Skeletal muscle satellite cell (primary cell): ENCODE data around the gene PTPN14. TPM values are rescaled to one million over a fixed set of nuclear protein-coding genes. Genes with fewer than 3 reads are reported as not detected.
"Not testable (repeated sequence)": the region's sequence is repeated elsewhere in the genome, so short reads cannot be mapped to it uniquely, and the experiment has no call there.

ENCODE experiments used
- H3K27me3 ChIP-seq: 2 replicates; pipeline ENCODE4 v1.7.0; 2013; ENCODE audit warnings: low read length; ENCODE audit not compliant: control insufficient read depth, insufficient read depth
- H3K36me3 ChIP-seq: 2 replicates; pipeline ENCODE4 v1.7.0; 2013; ENCODE audit warnings: mild to moderate bottlenecking, control low read depth, low read length; ENCODE audit not compliant: insufficient read depth
- H3K4me1 ChIP-seq: 2 replicates; pipeline ENCODE4 v1.7.0; 2013; ENCODE audit warnings: low read length; ENCODE audit not compliant: control insufficient read depth, insufficient read depth
- H3K4me2 ChIP-seq: 2 replicates; pipeline ENCODE4 v1.7.0; 2013; ENCODE audit warnings: mild to moderate bottlenecking, low read length
- H3K4me3 ChIP-seq: 2 replicates; pipeline ENCODE4 v1.7.0; 2013; ENCODE audit warnings: low read length
- H3K9ac ChIP-seq: 2 replicates; pipeline ENCODE4 v1.7.0; 2013; ENCODE audit warnings: mild to moderate bottlenecking, low read depth, low read length, moderate library complexity
- H3K9me3 ChIP-seq: replicated peaks from 2 replicates; pipeline ENCODE4 v1.7.0; 2013; ENCODE audit warnings: mild to moderate bottlenecking, control low read depth, low read length
- total RNA-seq: library from RNA; depleted of rRNA; stranded (reverse); fragments of >200 nt; gene quantifications from 2 replicates; pipeline ENCODE4 v1.2.3, GENCODE V29; 2012; rRNA removed

The PTPN14 gene
- 45.9 and 50.2 TPM in 2 replicates for total RNA-seq

DNA sequence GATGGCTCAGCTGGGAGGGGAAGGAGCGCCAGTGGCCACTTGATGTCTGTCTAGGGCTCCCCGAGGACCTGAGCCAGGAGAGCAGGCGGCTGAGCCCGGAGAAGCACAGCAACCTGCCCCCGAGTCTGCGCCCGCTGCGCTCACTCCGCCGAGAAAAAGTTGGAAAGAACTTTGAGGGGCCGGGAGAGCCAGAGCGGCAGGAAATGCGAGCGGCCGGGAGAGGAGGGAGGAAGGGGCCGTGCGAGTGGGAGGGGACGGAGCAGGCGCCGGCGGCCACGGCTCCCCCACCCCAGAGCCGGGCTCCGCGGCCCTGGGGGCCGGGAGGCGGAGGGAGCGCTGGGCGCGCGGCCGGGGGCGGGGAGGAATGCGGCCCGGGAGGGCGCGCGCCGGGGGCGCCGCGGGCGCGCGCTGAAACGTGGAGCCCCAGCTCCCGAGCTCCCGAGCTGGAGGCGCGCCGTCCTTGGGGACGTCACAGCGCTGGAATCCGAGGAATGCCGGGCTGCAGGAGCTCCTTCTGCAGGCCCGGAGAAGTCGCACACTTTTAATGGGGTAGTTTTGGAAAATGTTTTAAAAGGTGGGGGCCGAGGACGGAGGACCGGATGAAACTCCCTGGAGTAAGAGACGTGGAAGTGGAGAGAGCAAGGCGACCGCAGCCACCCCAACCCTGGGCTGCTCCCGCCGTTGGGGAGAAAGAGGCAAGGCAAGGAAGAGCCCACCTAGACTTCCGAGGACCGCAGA is at the start of gene PTPN14:
PTPN14 (minus strand) TSS at position 167 of the 738 bp plus-strand sequence. CDS start 86,799 bp downstream, outside the sequence.
- Histone ChIP-seq H3K4me2 (peak within 1 kb of the TSS; percentile 94), H3K27me3 (no peaks in the 10 kb centered on the region), H3K4me3 (peak within 1 kb of the TSS; percentile 97), H3K9ac (peak within 1 kb of the TSS; percentile 94), H3K9me3 (no peaks in the 10 kb centered on the region), H3K36me3 (no peaks in the 10 kb centered on the region), H3K4me1 (peaks cover 39% of the 10 kb centered on the region)

DNA sequence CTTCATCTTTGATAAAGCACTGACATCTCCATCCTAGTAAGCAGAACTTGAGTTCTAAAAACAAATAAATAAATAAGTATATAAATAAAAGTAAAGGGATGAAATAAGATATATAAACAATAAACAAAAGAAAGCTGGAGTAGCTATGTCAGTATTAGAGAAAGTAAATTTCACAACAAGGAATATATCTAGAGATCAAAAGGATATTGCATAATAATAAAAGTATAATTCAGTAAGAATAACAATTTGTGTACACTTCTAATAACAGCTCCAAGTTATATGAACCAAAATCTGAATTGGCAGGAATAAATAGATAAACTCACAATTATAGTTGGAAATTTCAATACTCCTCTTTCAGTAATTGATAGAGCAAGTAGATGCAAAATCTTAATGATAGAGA is 41.8 kb upstream of the PTPN14 start:
- Histone ChIP-seq H3K4me2 (no peak overlapping the region), H3K9me3 (no peaks in the 10 kb centered on the region), H3K36me3 (no peaks in the 10 kb centered on the region), H3K9ac (no peak overlapping the region), H3K4me3 (no peak overlapping the region), H3K27me3 (no peaks in the 10 kb centered on the region), H3K4me1 (no peaks in the 10 kb centered on the region)

DNA sequence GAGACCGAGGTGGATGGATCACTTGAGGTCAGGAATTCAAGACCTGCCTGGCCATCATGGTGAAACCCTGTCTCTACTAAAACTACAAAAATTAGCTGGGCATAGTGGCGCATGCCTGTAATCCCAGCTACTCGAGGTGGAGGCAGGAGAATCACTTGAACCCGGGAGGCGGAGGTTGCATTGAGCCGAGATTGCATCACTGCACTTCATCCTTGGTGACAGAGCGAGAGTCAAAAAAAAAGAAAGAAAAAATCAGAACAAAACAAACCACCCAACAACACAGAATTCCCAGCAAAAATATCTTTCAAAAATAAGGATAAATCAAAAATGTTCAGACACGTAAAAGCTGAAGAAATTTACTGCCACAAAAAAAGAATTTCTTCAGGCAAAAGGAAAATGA is 40.5 kb upstream of the PTPN14 start:
- H3K4me1 ChIP-seq, H3K27me3 ChIP-seq, H3K4me2 ChIP-seq, H3K4me3 ChIP-seq, H3K9me3 ChIP-seq, H3K9ac ChIP-seq, H3K36me3 ChIP-seq: not testable (repeated sequence)

DNA sequence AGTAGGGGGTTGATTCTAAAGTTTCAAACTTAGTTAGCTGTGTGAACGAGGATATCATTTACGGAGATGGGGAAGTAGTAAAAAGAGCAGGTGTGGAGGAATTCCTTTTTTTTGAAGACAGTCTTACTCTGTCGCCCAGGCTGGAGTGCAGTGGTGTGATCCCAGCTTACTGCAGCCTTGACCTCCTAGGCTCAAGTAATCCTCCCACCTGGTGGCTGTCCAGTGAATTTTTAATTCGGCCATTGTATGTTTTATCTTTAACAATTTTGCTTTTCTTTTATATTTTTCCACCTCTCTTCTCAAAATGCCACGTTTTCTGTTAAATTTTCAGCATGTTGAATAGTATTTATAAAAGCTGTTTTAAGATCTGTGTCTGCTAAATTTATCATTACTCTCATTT is 39.3 kb upstream of the PTPN14 start:
- H3K4me1 ChIP-seq, result no peaks in the 10 kb centered on the region
- H3K4me3 ChIP-seq, result no peak overlapping the region
- no peak overlapping the region for H3K4me2 ChIP-seq

DNA sequence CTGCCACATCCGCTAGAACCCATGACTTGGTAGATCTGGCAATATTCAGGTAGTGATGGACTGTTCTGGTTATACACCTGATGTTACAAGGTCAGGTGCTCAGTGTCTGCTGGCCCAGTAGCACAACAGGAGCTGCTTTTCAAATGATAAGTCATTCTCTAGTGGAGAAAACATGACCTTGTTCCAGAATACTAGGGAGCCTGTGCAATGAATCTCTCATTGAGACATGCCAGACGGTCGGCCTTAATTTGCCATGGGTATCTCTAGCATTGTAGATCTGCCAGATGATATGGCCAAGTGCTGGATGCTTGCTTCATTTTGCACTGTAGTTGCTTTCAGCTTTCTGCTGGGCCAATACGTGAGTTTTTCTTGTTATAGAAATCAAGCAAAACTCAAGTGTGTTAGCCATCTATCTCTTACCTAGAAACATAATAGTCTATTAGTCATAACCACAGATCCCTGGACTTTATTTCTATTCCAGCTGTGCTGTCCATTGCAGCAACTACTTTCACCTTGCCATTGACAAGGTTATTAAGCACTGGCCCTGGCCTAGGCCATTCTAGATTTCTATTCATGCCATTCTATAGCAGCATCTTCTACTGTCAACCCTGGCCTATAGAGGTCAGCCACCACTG is 37.7 kb upstream of the PTPN14 start:
- H3K27me3 ChIP-seq, result no peaks in the 10 kb centered on the region
- no peak overlapping the region for H3K4me2 ChIP-seq
- no peaks in the 10 kb centered on the region for H3K36me3 ChIP-seq
- no peaks in the 10 kb centered on the region for H3K9me3 ChIP-seq
- H3K9ac ChIP-seq, result no peak overlapping the region
- H3K4me3 ChIP-seq, result no peak overlapping the region
- H3K4me1 ChIP-seq, result peaks cover 10% of the 10 kb centered on the region

More for the DNA sequence above, 39.3 kb upstream of the PTPN14 start:
- Histone ChIP-seq H3K36me3 (no peaks in the 10 kb centered on the region), H3K27me3 (no peaks in the 10 kb centered on the region), H3K9ac (no peak overlapping the region), H3K9me3 (no peaks in the 10 kb centered on the region)

- Histone ChIP-seq H3K4me1 (peaks cover 29% of the 10 kb centered on the region), H3K36me3 (no peaks in the 10 kb centered on the region), H3K4me3 (no peak overlapping the region), H3K4me2 (no peak overlapping the region), H3K27me3 (no peaks in the 10 kb centered on the region), H3K9ac (no peak overlapping the region), H3K9me3 (no peaks in the 10 kb centered on the region)
Measured at GRCh38 chr1:214587165-214587564, 35.8 kb upstream of the PTPN14 start.

- Histone ChIP-seq H3K9me3 (no peaks in the 10 kb centered on the region), H3K36me3 (no peaks in the 10 kb centered on the region), H3K27me3 (no peaks in the 10 kb centered on the region), H3K4me3 (no peak overlapping the region), H3K9ac (no peak overlapping the region), H3K4me1 (peaks cover 34% of the 10 kb centered on the region), H3K4me2 (no peak overlapping the region)
Measured at GRCh38 chr1:214586621-214587020, 35.2 kb upstream of the PTPN14 start.

GRCh38 chr1:214584805-214585766 is 33.7 kb upstream of the PTPN14 start:
- Histone ChIP-seq H3K9ac (peak overlapping the region; percentile 30), H3K4me1 (peaks cover 46% of the 10 kb centered on the region), H3K4me3 (no peak overlapping the region)

GRCh38 chr1:214583824-214584554 is 32.6 kb upstream of the PTPN14 start:
- Histone ChIP-seq H3K4me3 (no peak overlapping the region), H3K4me1 (peaks cover 46% of the 10 kb centered on the region), H3K9me3 (no peaks in the 10 kb centered on the region), H3K36me3 (no peaks in the 10 kb centered on the region), H3K4me2 (peak overlapping the region; percentile 17), H3K27me3 (no peaks in the 10 kb centered on the region), H3K9ac (peak overlapping the region; percentile 7)

More at GRCh38 chr1:214584805-214585766, 33.7 kb upstream of the PTPN14 start:
- no peaks in the 10 kb centered on the region for H3K27me3 ChIP-seq
- H3K4me2 ChIP-seq, result peak overlapping the region; percentile 5
- no peaks in the 10 kb centered on the region for H3K9me3 ChIP-seq
- no peaks in the 10 kb centered on the region for H3K36me3 ChIP-seq

DNA sequence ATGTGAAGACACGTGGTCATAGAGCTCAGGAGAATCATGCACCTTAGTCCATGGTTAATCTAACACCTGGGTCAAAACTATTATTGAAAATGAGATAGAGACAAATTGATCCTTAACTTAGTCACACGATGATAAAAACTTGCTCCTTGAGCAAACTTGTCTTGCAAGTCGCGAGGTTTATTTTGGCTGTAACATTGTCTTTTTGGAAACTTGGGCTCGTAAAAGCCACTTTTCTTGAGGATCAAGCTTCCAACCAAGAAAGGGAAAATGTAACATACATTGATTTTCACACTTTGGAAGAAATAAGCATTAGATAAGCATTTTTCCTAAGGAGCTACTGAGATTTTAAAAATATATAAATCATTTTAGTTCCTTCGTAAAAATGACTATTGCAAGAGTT is 31.7 kb upstream of the PTPN14 start:
- H3K36me3 ChIP-seq, result no peaks in the 10 kb centered on the region
- H3K9me3 ChIP-seq, result no peaks in the 10 kb centered on the region
- no peak overlapping the region for H3K4me2 ChIP-seq
- no peak overlapping the region for H3K4me3 ChIP-seq
- H3K27me3 ChIP-seq, result no peaks in the 10 kb centered on the region
- H3K4me1 ChIP-seq, result peaks cover 46% of the 10 kb centered on the region
- H3K9ac ChIP-seq, result no peak overlapping the region
